ENCODE measurements around the gene FRAS1. TPM values are rescaled to one million over a fixed set of nuclear protein-coding genes. Genes with fewer than 3 reads are reported as not detected.
"Not testable (repeated sequence)": the region's sequence is repeated elsewhere in the genome, so short reads cannot be mapped to it uniquely, and the experiment has no call there.

Gene FRAS1
- total and polyA plus RNA-seq, 11 donors: 0.57 to 13.4 (median 3.2) TPM

DNA sequence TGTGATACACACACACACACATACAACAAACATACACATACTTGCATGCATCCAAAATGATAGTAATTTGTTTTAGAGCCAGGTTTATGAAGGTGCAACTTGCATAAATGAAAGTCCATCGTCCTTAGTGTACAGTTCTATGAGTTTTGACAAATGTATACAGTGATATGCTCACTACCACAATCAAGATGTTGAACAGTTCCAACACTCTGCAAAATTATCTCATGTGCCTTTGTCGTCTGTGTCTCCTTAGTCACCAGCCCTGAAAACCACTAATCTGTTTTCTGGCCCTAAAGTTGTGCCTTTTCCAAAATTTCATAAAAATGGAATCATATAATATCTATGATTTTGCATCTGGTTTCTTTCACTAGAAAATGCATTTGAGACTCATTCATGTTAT, 426.7 kb downstream of the FRAS1 start:
- intact Hi-C loops (cut with DNase I): no loop called here
- DNase-seq (no peak), ATAC-seq (no peak)
- Histone ChIP-seq H3K27me3 (no peaks in the 10 kb centered on the region), H3K9me3 (no peaks in the 10 kb centered on the region), H3K4me1 (no peaks in the 10 kb centered on the region), H3K36me3 (no peaks in the 10 kb centered on the region), H3K27ac (no peak overlapping the region), H3K4me3 (no peak overlapping the region)
- TF ChIP-seq POLR2A (IDR thresholded peaks at IDR 0.05) (no peak), CTCF (IDR thresholded peaks at IDR 0.05) (no peak)
- WGBS, 4 donors: 78 to 91% (median 80%) methylated on average over 2 of the region's 2 CpGs

- intact Hi-C loops (cut with DNase I): no loop called here
- no peak for TF ChIP-seq CTCF (IDR thresholded peaks at IDR 0.05)
- no peak for TF ChIP-seq POLR2A (IDR thresholded peaks at IDR 0.05)
- no peaks in the 10 kb centered on the region for H3K9me3 ChIP-seq
- no peak for DNase-seq
- no peak overlapping the region for H3K27ac ChIP-seq
- 19 to 28% (median 24%) methylated on average over 2 of the region's 2 CpGs for WGBS, 4 donors
- H3K4me3 ChIP-seq: no peak overlapping the region
- H3K27me3 ChIP-seq: no peaks in the 10 kb centered on the region
- H3K36me3 ChIP-seq: no peaks in the 10 kb centered on the region
- ATAC-seq: no peak
- H3K4me1 ChIP-seq: no peaks in the 10 kb centered on the region
Observed at GRCh38 chr4:78484574-78484973, 427.5 kb downstream of the FRAS1 start.

DNA sequence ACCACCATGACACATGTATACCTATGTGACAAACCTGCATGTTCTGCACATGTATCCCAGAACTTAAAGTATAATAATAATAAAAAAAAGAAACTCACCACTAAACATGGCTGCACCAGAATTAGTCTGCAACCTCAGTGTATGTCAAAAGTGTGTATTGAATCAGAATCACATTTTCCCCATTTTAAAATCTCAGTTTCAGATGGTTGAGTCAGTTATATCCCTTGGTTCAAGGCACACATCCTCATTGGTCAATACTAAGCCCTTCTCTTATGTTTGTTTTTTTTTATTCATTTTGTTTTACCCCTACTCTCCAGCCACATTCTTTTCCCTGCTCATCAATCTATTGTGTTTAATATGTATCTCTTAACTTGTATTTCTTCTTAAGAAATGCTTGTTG, 436.6 kb downstream of the FRAS1 start:
- Histone ChIP-seq H3K9me3 (no peaks in the 10 kb centered on the region), H3K27me3 (no peaks in the 10 kb centered on the region), H3K4me1 (no peaks in the 10 kb centered on the region), H3K27ac (no peak overlapping the region), H3K4me3 (no peak overlapping the region), H3K36me3 (no peaks in the 10 kb centered on the region)
- TF ChIP-seq CTCF (IDR thresholded peaks at IDR 0.05): no peak
- TF ChIP-seq POLR2A (IDR thresholded peaks at IDR 0.05): no peak
- intact Hi-C loops (cut with DNase I): no loop called here
- DNase-seq (no peak), ATAC-seq (no peak)

DNA sequence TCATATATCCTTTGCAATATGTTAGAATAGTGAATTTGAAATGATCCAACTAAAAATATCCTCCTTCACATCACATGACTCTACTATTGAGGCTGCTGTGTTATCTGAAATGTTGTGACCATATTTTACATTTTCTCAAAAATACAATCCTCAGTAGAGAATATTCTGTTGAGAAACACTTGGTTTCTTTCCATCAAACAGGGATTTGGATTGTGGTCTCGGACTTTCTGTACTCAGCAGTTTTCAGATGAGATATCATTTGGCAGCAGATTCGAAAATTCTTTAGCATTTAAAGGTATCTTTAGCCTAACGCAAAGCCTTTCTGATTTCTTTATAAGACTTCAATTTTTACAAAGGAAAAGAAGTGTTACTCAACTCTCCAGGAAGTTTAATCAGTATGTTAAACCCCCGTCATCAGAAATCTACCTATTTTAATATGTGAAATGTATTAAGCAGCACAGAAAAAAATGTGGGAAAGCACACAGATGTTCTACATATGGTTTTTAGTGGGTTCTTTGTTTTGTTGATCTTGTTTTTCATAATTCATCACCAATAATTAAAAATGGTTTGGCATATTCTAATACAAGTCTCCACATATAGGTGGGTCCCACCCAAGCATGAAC, 439.0 kb downstream of the FRAS1 start:
- intact Hi-C loops (cut with DNase I): no loop called here
- ATAC-seq (no peak), DNase-seq (no peak)
- Histone ChIP-seq H3K9me3 (no peaks in the 10 kb centered on the region), H3K4me1 (no peaks in the 10 kb centered on the region), H3K36me3 (no peaks in the 10 kb centered on the region), H3K4me3 (no peak overlapping the region), H3K27me3 (no peaks in the 10 kb centered on the region), H3K27ac (no peak overlapping the region)
- WGBS, 4 donors: 61 to 72% (median 69%) methylated on average over 4 of the region's 4 CpGs
- TF ChIP-seq CTCF (IDR thresholded peaks at IDR 0.05) (no peak), POLR2A (IDR thresholded peaks at IDR 0.05) (no peak)

GRCh38 chr4:78506260-78506659, 449.1 kb downstream of the FRAS1 start:
- H3K9me3 ChIP-seq; H3K4me1 ChIP-seq; DNase-seq; H3K27ac ChIP-seq; intact Hi-C loops (cut with DNase I); H3K4me3 ChIP-seq; H3K27me3 ChIP-seq; H3K36me3 ChIP-seq; ATAC-seq: not testable (repeated sequence)
- 71 to 79% (median 75%) methylated on average over 7 to 10 of the region's 10 CpGs for WGBS, 4 donors

Data from heart left ventricle (tissue), 16 donors.